Measurements from ENCODE around the gene FOXP1.

The FOXP1 gene

GRCh38 chr3:71218508-71218907 is 365.0 kb downstream of the FOXP1 start:
- no peak for DNase-seq (ENCODE audit: low read depth)
- no peak overlapping the region for H3K4me3 ChIP-seq (ENCODE audit: low read length)
- TF ChIP-seq, protein P1, sequence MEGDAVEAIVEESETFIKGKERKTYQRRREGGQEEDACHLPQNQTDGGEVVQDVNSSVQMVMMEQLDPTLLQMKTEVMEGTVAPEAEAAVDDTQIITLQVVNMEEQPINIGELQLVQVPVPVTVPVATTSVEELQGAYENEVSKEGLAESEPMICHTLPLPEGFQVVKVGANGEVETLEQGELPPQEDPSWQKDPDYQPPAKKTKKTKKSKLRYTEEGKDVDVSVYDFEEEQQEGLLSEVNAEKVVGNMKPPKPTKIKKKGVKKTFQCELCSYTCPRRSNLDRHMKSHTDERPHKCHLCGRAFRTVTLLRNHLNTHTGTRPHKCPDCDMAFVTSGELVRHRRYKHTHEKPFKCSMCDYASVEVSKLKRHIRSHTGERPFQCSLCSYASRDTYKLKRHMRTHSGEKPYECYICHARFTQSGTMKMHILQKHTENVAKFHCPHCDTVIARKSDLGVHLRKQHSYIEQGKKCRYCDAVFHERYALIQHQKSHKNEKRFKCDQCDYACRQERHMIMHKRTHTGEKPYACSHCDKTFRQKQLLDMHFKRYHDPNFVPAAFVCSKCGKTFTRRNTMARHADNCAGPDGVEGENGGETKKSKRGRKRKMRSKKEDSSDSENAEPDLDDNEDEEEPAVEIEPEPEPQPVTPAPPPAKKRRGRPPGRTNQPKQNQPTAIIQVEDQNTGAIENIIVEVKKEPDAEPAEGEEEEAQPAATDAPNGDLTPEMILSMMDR (IDR thresholded peaks at IDR 0.05; ENCODE audit: insufficient read depth, low read depth, low read length, missing control alignments): no peak

GRCh38 chr3:71217640-71218222 is 365.8 kb downstream of the FOXP1 start:
- TF ChIP-seq, protein P1 (IDR thresholded peaks at IDR 0.05; ENCODE audit: insufficient read depth, low read depth, low read length, missing control alignments): no peak
- DNase-seq (ENCODE audit: low read depth): no peak
- no peak overlapping the region for H3K4me3 ChIP-seq (ENCODE audit: low read length)

- no peak overlapping the region for H3K4me3 ChIP-seq (ENCODE audit: low read length)
- TF ChIP-seq, protein P1 (IDR thresholded peaks at IDR 0.05; ENCODE audit: insufficient read depth, low read depth, low read length, missing control alignments): no peak
- no peak for DNase-seq (ENCODE audit: low read depth)
Observed at GRCh38 chr3:71215351-71215750, 368.2 kb downstream of the FOXP1 start.

DNA sequence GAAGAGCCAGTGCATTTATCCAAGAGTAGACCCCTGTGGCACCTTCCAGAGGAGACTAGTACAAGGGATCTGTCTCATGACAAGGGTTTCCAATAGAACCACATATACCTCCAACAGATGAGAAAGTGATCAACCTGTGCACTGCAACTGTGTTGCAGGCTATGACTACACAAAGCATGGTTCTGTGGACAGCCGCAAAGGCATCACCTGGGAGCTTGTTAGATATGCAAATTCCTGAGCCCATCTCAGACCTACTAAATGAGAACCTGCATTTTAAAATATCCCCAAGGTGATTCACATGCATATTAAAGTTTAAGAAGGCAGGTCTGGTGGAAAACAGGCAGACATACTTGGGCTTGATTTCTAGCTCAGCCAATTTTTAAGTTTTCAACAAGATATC is 368.7 kb downstream of the FOXP1 start:
- no peak for DNase-seq (ENCODE audit: low read depth)
- H3K4me3 ChIP-seq (ENCODE audit: low read length): no peak overlapping the region
- TF ChIP-seq, protein P1 (IDR thresholded peaks at IDR 0.05; ENCODE audit: insufficient read depth, low read depth, low read length, missing control alignments): no peak

DNA sequence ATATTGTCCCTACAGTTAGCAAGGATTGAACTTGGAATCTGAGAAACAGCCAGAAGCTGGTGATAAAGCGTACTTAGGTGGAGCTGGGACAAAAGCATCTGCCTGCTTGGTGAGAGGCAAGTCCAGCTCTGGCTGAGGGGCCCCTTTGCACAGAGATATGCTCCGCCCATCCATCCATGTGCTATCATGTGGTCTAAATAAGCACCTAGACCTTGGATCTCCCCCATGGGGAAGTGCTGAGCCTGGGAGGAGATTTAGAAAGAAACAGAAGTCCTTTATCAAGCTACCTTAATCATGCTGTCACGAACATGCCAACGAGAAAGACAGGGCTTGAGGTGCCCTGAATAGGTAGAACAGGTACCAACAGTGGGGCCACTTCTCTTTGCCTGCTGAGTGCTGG is 369.5 kb downstream of the FOXP1 start:
- DNase-seq (ENCODE audit: low read depth): no peak
- TF ChIP-seq, protein P1 (IDR thresholded peaks at IDR 0.05; ENCODE audit: insufficient read depth, low read depth, low read length, missing control alignments): no peak
- H3K4me3 ChIP-seq (ENCODE audit: low read length): no peak overlapping the region

- no peak overlapping the region for H3K4me3 ChIP-seq (ENCODE audit: low read length)
- DNase-seq (ENCODE audit: low read depth): no peak
- TF ChIP-seq, protein P1 (IDR thresholded peaks at IDR 0.05; ENCODE audit: insufficient read depth, low read depth, low read length, missing control alignments): no peak
Observed at GRCh38 chr3:71211083-71211482, 372.4 kb downstream of the FOXP1 start.

All from epithelial cell of esophagus (primary cell).